Neural crest cell (in vitro differentiated cells): ENCODE data around the gene VAMP8. TPM values are rescaled to one million over a fixed set of nuclear protein-coding genes. Genes with fewer than 3 reads are reported as not detected.
A peak's percentile ranks its signal among the peaks of the same experiment; 100 is the strongest.

Experiments used
- DNase-seq: peaks from one replicate; pipeline ENCODE4 v3.0.0; 2021; ENCODE audit warnings: low read depth, mixed read lengths, low spot score
- H3K27ac Mint-ChIP-seq: one replicate; pipeline ENCODE4 v1.8.0; 2021; ENCODE audit warnings: mild to moderate bottlenecking, mixed read lengths; ENCODE audit not compliant: unreplicated experiment
- H3K27me3 Mint-ChIP-seq: 2 replicates; pipeline ENCODE4 v1.8.0; 2021; ENCODE audit warnings: low read depth, mild to moderate bottlenecking, mixed read lengths
- H3K36me3 Mint-ChIP-seq: 2 replicates; pipeline ENCODE4 v1.8.0; 2021; ENCODE audit warnings: low read depth, mild to moderate bottlenecking, mixed read lengths
- H3K4me1 Mint-ChIP-seq: 2 replicates; pipeline ENCODE4 v1.8.0; 2021; ENCODE audit warnings: mixed read lengths
- H3K4me3 Mint-ChIP-seq: one replicate; pipeline ENCODE4 v1.8.0; 2021; ENCODE audit warnings: mild to moderate bottlenecking, mixed read lengths
- H3K9me3 Mint-ChIP-seq: 2 replicates; pipeline ENCODE4 v1.8.0; 2021; ENCODE audit warnings: mixed read lengths
- total RNA-seq: library from RNA; stranded (reverse); gene quantifications from 2 replicates; pipeline ENCODE4 v1.2.1, GENCODE V29; 2021
- TF ChIP-seq, protein P1 (sequence below): fragments of 200-600 bp; sonication (generic); conservative IDR thresholded peaks from 2 replicates; pipeline ENCODE4 v1.5.0; 2021; ENCODE audit warnings: antibody characterized with exemption, mild to moderate bottlenecking

Gene VAMP8
- total RNA-seq, 1 donor from 2014 or later = 1.1 TPM

DNA sequence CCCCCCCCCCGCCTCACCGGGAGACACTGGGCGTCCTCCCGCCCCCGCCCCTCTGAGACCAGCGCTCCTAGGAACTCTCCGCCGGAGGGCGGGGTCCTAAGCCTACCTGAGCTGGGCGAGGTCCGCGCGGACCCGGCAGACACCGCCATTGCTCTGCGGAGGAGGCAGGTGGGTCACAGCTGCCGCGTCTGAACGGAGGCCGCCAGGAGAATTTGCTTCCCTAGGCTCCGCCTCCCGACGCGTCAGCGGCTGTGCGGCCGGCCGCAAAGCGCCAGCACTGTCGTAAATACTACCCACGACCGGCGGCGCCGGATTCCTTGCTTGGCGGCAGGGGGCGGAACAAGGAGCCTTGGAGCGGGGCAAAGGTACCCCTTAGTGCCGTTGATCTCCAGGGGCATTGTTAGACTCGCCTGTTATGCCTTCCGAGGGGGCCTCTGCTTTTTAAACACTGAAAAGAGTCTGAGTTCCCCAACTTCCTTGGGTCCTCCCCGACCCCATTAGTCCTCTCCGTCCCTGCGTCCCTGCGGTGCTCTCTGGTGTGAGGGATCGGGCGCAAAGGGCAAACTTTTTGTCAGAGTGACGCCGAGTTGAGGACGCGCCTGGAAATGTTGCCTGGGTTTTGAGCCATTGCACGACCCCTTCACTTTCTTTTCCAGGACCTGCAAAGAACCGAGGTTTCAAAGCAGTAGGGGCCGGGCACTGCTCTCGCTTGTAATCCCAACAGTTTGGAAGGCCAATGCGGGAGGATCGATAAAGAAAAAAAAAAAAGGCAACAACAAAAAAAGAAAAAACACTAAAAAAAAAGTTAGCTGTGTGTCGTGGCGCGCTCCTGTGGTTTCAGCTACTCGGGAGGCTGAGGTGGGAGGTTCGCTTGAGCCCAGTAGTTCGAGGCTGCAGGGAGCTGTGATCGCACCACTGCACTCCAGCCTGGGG, 15.8 kb upstream of the VAMP8 start, which contains the start of gene GGCX:
GGCX (minus strand) TSS at position 214 of the 933 bp plus-strand sequence; CDS start at position 149, 65 bp downstream.
- Mint-ChIP-seq H3K36me3 (no peaks in the 10 kb centered on the region), H3K27ac (peak within 1 kb of the TSS; percentile 100), H3K9me3 (no peaks in the 10 kb centered on the region), H3K4me1 (peaks cover 20% of the 10 kb centered on the region), H3K27me3 (no peaks in the 10 kb centered on the region), H3K4me3 (peak within 1 kb of the TSS; percentile 98)
- peak; percentile 88 for DNase-seq
- TF ChIP-seq, protein P1, sequence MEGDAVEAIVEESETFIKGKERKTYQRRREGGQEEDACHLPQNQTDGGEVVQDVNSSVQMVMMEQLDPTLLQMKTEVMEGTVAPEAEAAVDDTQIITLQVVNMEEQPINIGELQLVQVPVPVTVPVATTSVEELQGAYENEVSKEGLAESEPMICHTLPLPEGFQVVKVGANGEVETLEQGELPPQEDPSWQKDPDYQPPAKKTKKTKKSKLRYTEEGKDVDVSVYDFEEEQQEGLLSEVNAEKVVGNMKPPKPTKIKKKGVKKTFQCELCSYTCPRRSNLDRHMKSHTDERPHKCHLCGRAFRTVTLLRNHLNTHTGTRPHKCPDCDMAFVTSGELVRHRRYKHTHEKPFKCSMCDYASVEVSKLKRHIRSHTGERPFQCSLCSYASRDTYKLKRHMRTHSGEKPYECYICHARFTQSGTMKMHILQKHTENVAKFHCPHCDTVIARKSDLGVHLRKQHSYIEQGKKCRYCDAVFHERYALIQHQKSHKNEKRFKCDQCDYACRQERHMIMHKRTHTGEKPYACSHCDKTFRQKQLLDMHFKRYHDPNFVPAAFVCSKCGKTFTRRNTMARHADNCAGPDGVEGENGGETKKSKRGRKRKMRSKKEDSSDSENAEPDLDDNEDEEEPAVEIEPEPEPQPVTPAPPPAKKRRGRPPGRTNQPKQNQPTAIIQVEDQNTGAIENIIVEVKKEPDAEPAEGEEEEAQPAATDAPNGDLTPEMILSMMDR = no peak

DNA sequence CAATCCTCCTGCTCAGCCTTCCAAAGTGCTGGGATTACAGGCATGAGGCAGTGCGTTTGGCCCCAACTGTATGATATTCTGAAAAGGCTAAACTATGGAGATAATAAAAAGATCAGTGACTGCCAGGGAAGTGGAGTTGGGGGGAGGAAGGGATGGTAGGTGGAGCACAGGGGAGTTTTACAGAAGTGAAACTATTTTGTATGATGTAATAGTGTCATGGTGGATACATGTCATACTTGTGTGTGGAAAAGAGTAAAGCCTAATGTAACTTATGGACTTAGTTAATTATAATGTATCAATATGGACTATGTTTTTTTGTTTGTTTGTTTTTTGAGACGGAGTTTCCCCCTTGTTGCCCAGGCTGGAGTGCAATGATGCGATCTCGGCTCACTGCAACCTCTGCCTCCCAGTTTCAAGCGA, 13.2 kb upstream of the VAMP8 start:
- Mint-ChIP-seq H3K27me3 (no peaks in the 10 kb centered on the region), H3K36me3 (no peaks in the 10 kb centered on the region), H3K4me1 (peaks cover 20% of the 10 kb centered on the region), H3K27ac (no peak overlapping the region), H3K9me3 (no peaks in the 10 kb centered on the region), H3K4me3 (peak overlapping the region; percentile 70)
- TF ChIP-seq, protein P1 = no peak
- DNase-seq = no peak

DNA sequence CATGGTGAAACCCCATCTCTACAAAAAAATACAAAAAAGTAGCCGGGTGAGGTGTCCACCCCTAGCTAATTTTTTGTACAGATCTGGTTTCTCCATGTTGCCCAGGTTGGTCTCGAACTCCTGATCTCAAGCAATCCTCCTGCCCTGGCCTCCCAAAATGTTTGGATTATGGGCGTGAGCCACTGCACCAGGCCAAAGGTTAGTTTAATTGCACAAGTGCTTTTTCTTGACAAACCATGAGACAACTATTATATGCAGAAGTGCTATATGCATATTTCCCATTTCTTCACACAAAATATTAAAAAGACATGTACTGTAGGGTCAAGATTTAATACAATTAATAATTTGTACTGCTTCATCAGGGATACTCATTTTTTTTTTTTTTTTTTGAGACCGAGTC, 11.1 kb upstream of the VAMP8 start:
- DNase-seq = no peak
- H3K9me3 Mint-ChIP-seq = no peaks in the 10 kb centered on the region
- H3K36me3 Mint-ChIP-seq = no peaks in the 10 kb centered on the region
- H3K27ac Mint-ChIP-seq = no peak overlapping the region
- H3K4me1 Mint-ChIP-seq = peaks cover 6% of the 10 kb centered on the region
- peaks cover 14% of the 10 kb centered on the region for H3K27me3 Mint-ChIP-seq
- H3K4me3 Mint-ChIP-seq = no peak overlapping the region
- TF ChIP-seq, protein P1 = no peak

DNA sequence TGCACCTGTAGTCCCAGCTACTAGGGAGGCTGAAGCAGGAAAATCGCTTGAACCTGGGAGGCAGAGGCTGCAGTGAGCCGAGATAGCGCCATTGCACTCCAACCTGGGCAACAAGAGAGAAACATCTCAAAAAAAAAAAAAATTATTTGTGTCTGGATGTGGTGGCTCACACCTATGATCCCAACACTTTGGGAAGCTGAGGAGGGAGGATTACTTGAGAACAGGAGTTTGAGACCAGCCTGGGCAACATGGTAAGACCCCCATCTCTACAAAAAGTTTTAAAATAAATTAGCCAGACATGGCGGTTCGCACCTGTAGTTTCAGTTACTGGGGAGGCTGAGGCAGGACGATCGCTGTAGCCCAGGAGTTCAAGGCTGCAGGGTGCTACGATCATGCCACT, 1.6 kb upstream of the VAMP8 start:
- Mint-ChIP-seq H3K4me3 (no peak overlapping the region), H3K36me3 (no peaks in the 10 kb centered on the region), H3K27me3 (peaks cover 36% of the 10 kb centered on the region), H3K27ac (no peak overlapping the region), H3K9me3 (no peaks in the 10 kb centered on the region), H3K4me1 (peaks cover 26% of the 10 kb centered on the region)
- no peak for DNase-seq
- TF ChIP-seq, protein P1 = no peak

DNA sequence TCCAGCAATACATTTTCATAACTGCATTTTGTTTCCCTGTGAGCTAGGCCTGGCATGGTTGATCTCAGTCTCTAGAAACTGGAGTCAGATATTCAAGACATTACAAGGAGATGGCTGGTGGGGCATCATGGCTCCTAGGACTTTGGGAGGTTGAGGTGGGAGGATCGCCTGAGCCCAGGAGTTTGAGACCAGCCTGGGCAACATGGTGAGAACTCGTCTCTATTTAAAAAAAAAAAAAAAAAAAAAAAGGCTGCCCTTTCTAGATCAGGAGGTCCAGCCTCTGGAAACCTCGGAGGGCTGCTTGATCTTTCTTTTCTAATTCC, 362 bp upstream of the VAMP8 start:
- Mint-ChIP-seq H3K4me3 (no peak overlapping the region), H3K4me1 (peaks cover 30% of the 10 kb centered on the region), H3K27me3 (peaks cover 26% of the 10 kb centered on the region), H3K36me3 (no peaks in the 10 kb centered on the region), H3K27ac (no peak overlapping the region), H3K9me3 (no peaks in the 10 kb centered on the region)
- no peak for DNase-seq
- TF ChIP-seq, protein P1 = no peak
